Measurements from ENCODE around the gene MEGF8.
"Not testable (repeated sequence)": the region's sequence is repeated elsewhere in the genome, so short reads cannot be mapped to it uniquely, and the experiment has no call there.

The MEGF8 gene

DNA sequence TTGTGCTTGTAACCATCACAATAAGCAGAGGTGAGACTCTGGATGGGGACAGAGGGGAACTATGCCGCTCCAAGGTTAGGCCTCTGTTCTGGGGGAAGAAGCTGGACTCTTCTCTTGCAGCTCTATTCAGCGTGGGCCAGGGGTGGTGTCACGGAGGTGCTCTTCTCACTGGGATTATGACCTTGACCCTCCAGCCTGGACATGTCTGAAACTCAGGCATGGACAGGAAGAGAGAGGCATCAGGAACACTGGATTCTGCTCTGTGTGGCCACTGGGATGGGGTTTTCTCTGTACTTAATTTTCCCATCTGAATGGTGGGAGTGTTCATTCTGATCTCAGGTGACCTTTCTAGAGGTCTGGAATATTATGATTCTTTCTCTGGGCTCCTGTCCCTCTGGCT lies 7.6 kb downstream of the MEGF8 start:
- no peak for DNase-seq

DNA sequence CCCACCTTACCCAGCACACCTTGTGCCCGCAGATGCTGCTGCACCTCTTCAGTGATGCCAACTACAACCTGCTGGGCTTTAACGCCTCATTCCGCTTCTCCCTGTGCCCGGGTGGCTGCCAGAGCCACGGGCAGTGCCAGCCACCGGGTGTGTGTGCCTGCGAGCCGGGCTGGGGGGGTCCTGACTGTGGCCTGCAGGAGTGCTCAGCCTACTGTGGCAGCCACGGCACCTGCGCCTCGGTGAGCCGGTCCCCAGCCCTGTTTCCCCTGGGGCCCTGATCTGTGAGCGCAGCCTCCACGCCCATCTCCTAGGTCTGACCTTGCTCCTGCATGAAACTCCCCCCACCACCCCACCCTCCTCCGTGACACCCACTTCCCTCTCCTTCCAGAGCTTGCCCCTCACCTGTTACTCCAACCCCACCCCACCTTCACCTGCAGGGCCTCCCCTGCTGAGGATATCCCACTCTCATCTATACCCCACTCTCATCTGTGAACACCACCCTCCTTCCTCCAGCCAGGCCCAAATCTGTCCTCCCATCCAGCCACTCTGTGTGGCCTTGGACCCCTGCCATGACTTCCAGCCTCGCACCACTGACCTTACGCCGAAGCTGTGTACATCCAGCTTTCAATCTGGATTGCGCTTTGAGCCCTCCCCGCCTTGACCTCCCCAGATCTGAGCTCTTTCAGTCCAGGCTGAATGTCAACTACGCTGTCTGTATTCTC lies 8.7 kb downstream of the MEGF8 start:
- DNase-seq, result no peak

DNA sequence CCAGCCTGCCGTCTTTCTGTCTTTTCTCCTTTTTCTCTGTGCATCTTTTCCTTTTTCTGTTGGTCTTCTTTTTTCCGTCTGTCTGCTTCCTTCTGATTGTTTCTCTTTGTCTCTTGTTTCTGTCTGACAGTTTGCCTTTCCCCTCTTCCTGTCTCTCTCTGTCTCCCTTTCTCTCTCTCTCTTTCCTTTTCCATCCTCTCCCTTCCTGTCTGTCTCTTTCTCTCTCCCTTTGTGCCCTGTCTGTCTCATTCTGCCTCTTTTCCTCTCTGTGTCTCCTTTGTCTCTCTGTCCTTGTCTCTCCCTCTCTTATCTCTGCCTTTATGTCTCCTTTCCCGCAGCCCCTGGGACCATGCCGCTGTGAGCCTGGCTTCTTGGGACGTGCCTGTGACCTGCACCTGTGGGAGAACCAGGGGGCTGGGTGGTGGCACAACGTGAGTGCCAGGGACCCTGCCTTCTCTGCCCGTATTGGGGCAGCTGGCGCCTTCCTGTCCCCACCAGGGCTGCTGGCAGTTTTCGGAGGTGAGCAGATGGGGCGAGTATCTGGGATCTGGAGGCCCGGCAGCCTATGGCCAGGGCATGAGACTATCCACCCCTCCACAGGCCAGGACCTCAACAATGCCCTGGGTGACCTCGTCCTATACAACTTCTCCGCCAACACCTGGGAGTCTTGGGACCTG lies 9.4 kb downstream of the MEGF8 start:
- no peak for DNase-seq

DNA sequence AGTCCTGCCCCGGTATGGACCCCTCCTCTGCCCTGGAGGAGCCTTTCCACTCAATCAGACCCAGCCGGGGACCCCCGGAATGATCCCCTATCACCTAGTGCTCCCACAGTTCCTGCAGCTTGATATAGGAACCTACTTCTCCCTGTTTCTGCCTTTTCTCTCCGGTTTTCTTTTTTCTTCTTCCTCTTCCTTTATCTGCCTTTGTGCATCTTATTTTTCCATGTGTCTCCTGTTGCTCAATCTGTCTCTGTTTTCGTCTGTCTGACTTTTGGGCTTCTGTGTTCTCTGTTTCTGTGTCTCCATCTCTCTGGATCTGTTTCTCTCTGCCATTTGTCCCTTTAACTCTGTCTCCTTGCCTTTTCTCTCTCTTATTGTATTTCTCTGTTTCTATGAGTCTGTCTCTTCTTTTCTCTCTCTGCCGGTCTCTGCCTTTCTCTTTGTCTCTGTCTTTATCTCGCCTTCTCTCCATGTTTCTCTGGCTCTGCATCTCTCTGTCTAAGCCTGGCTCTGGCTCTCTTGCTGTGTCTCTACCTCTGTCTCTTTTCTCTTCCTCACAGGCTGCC lies 10.0 kb downstream of the MEGF8 start:
- no peak for DNase-seq

DNA sequence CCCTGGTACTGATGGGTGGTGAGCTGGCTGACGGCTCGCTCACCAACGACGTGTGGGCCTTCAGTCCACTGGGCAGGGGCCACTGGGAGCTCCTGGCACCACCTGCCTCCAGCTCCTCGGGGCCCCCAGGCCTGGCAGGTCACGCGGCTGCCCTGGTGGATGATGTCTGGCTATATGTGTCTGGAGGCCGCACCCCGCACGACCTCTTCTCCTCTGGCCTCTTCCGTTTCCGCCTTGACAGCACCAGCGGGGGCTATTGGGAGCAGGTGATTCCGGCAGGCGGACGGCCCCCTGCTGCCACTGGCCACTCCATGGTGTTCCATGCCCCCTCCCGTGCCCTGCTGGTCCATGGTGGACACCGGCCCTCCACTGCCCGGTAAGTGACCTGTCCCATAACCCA lies 10.5 kb downstream of the MEGF8 start:
- no peak for DNase-seq

DNA sequence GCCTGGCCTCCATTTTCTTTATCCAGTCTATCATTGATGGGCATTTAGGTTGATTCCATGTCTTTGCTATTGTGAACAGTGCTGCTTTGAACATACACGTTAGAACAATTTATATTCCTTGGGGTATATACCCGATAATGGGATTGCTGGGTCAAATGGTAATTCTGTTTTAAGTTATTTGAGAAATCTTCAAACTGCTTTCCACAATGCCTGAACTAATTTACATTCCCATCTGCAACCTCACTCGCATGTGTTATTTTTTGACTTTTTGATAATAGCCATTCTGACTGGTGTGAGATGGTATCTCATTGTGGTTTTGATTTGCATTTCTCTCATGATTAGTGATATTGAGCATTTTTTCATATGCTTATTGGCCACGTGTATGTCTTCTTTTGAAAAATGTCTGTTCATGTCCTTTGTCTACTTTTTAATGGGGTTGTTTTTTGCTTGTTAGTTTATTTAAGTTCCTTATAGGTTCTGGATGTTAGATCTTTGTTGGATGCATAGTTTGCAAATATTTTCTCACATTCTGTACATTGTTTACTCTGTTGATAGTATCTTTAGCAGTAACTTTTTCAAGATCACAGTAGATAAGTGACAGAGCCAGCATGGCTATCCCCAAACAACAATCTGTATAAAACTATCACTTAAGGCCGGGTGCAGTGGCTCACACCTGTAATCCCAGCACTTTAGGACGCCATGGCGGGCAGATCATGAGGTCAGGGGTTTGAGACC lies 13.9 kb downstream of the MEGF8 start:
- DNase-seq, result not testable (repeated sequence)

DNA sequence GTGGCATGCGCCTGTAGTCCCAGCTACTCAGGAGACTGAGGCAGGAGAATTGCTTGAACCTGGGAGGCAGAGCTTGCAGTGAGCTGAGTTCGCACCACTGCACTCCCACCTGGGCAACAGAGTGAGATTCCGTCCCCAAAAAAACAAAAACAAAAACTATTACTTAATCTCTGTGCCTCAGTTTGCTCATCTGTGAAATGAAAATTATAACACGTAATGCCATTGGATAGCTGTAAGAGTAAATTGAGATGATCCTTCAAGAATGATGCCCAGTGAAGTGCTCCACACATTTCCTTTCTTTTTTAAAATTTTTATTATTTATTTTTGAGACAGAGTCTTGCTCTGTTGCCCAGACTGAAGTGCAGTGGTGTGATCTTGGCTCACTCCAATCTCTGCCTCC lies 14.5 kb downstream of the MEGF8 start:
- not testable (repeated sequence) for DNase-seq

DNA sequence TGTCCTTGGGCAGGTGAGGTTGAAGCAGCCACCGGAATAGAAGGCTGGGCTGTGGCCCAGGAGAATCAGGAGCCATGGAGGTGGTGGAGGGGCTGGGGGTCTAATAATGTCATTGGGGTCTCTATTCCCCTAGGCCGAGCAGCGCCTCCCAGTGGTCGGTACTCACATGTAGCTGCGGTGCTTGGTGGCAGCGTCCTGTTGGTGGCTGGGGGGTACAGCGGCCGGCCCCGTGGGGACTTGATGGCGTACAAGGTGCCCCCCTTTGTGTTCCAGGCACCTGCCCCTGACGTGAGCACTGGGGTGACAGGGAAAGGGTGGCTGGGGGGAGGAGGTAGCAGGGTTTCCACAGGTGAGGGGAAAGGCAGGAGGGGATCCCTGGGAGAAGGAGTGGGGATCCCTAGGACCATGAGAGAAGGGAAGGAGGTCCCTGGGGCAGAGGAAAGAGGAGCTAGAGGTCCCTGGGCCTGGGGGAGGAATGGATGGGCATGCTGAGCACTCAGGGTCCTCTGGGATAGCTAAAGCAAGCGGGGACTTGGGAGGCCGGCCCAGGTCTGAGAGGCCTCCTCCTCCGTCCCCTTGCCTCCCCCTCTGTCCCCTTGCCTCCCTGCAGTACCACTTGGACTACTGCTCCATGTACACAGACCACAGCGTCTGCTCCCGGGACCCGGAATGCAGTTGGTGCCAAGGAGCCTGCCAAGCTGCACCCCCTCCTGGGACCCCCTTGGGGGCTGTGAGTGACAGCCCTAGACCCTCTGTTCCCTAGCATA lies 18.1 kb downstream of the MEGF8 start:
- no peak for DNase-seq

DNA sequence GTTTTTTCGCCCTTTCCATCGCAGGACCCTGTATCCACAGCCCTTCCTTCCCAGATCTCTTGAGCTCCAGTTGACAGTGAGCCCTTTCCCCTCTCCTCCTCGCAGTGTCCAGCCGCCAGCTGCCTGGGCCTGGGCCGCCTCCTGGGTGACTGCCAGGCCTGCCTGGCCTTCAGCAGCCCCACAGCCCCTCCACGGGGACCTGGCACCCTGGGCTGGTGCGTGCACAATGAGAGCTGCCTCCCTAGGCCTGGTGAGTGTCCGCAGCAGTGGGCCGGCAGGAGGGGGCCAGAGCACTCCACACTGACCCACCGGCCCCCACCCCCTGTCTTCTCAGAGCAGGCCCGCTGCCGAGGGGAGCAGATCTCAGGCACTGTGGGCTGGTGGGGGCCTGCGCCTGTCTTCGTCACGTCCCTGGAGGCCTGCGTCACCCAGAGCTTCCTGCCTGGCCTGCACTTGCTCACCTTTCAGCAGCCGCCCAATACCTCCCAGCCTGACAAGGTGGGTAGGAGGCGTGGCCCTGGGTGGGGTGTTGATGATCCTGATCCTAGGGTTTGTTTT lies 19.0 kb downstream of the MEGF8 start:
- no peak for DNase-seq

DNA sequence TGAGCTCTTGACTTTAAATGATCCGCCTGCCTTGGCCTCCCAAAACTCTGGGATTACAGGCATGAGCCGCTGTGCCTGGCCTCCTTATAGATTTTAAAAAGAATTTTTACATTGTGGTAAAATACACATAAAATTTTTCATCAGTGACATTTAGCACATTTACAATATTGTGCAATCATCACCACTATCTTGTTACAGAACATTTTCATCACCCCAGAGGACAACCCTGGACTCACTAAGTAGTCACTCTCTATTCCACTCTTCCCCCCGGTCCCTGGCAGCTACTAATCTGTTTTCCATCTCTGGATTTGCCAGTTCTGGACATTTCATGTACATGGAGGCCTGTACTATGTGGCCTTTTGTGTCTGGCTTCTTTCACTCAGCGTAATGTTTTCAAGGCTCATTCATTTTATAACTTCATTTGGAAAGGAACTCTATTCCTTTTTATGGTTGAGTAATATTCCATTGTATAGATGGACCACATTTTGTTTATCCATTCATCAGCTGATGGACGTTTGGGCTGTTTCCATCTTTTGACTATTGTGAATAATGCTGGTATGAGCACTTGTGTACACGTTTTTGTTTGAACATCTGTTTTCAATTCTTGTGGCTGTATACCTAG lies 19.9 kb downstream of the MEGF8 start:
- DNase-seq, result no peak

DNA sequence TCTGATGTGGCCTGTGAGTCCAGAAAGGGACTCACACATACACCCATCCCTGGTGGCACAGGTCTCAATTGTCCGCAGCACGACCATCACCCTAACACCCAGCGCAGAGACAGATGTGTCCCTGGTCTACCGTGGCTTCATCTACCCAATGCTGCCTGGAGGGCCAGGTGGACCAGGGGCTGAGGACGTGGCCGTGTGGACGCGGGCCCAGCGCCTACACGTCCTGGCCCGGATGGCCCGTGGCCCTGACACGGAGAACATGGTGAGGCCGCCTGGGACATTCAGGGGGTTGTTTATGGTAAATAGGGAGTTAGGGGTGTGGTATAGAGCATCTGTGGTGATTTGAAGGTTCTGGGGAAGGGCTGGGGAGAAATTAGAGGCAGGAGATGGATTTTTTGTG lies 22.8 kb downstream of the MEGF8 start:
- no peak for DNase-seq

DNA sequence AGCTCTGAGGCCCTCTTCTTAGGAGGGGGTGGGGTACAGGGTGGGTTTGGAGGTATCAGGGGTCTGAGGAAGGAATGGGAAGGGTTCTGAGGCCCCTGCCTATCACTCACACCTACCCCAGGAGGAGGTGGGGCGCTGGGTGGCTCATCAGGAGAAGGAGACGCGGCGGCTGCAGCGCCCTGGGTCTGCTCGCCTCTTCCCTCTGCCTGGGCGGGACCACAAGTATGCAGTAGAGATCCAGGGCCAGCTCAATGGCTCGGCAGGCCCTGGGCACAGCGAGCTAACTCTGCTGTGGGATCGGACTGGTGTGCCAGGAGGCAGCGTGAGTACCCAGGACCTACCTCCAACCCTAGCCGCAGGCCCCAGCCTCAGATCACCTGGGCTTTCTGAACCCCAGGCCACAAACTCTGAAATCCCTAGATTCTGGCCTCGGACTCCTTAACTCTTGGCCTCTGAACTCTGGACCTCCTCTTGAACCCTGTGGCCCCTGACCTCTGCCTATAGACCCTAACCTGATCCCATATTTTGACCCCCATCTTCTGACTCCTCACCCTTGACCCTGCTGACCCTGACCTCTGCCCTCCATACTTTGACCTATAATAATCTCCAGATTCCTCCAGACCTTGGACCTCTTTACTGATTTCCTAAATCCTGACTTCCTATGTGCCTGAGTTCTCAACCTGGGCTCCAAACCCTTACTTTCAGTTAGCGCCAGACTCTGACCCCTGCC lies 24.1 kb downstream of the MEGF8 start:
- DNase-seq, result no peak

DNA sequence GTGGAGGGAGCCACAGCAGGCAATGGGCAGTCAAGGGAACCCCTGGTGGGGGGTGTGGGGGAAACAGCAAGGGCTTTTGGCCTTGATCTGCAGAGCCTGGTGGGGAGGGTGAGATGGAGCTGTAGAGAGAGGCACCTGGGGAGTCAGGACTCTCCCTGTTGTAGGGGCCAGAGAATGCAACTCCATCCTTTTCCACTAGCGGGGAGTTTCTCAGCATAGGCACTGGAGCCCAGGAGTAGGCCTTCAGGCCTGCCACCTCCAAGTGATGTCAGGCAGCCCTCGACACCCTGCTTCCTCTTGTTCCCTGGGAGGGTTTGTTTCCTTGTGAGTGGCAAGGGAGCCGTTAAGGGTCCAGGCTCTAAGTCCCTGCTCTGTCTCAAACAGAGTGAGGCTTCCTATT lies 25.0 kb downstream of the MEGF8 start:
- DNase-seq, result no peak

DNA sequence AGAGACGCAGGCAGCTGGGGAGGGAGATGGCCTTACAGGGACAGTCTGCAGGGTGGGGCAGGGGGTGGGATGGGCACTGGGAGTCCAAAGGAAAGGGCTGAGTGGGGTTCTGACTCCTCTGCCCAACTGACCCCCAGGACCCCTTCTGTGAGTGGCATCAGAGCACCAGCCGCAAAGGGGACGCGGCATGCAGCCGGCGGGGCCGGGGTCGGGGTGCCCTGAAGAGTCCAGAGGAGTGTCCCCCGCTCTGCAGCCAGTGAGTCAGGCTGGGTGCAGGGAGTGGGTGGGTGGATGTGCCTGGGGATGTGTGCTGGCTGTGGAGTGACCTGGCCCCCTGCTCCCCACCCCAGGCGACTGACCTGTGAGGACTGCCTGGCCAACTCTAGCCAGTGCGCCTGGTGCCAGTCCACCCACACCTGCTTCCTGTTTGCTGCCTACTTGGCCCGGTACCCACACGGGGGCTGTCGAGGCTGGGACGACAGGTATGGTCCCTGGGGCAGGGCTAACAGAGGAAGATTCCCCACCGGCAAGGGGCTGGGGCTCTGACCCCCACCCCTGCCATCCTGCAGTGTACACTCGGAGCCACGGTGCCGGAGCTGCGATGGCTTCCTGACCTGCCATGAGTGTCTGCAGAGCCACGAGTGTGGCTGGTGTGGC lies 25.8 kb downstream of the MEGF8 start:
- no peak for DNase-seq

DNA sequence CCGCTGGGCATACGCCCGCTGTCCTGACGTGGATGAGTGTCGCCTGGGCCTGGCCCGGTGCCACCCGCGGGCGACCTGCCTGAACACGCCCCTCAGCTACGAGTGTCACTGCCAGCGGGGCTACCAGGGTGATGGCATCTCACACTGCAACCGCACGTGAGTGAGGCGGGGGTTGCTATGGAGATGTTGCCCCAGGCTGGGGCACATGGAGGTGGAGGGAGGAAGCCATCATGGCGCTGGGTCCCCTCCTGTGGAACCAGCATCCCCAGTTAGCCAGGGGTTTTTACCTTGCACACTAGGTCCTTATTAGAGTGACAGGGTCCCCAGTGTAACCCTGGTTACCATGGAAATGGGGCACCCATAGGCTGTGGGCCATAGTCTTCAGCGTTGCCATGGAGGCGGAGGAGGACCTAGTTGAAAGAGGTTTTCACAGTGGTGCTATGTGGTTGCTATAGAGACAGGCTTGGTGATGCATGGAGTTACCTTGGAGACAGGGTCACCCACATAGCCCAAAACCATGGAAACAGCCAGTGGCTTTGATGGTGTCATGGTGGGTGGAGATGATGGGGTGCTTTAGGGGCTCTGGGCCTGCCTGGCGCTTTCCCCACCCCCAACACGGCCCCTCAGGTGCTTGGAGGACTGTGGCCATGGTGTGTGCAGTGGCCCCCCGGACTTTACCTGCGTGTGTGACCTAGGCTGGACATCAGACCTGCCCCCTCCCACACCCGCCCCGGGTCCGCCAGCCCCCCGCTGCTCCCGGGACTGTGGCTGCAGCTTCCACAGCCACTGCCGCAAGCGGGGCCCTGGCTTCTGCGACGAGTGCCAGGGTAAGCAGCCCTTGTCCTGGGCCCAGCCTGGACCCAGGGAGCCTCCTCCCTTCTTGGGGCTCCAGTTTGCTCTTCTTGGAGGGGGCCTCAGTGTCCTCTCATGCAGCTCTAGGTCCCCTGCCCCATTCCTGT lies 27.1 kb downstream of the MEGF8 start:
- DNase-seq, result peak; percentile 74

DNA sequence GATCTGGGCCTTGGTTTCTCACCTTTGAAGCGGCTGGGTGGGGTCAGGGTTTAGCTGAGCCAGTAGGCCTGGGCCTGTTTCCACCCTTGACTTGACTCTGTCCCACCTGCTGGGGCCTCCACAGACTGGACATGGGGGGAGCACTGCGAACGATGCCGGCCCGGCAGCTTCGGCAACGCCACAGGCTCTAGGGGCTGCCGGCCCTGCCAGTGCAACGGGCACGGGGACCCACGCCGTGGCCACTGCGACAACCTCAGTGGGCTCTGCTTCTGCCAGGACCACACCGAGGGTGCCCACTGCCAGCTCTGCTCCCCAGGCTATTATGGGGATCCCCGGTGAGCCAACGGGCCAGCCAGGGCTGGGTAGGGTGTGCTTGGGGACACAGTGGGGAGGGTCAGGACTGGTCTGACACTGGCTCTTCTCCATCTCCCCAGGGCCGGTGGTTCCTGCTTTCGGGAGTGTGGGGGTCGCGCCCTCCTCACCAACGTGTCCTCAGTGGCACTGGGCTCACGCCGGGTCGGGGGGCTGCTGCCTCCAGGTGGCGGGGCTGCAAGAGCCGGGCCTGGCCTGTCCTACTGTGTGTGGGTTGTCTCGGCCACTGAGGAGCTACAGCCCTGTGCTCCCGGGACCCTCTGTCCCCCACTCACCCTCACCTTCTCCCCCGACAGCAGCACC lies 28.0 kb downstream of the MEGF8 start:
- DNase-seq, result no peak

DNA sequence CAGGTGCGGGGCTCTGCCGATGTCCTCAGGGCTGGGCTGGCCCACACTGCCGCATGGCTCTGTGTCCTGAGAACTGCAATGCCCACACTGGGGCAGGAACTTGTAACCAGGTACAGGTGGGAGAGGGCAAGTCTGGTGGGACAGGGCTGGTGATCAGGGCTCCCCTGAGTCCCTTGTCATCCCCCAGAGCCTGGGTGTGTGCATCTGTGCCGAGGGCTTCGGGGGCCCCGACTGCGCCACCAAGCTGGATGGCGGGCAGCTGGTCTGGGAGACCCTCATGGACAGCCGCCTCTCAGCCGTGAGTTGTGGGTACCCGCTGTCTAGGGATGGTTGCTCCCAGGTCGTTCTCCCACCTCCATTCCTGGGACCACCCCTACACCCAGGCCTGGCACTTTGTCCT lies 30.5 kb downstream of the MEGF8 start:
- DNase-seq, result no peak

DNA sequence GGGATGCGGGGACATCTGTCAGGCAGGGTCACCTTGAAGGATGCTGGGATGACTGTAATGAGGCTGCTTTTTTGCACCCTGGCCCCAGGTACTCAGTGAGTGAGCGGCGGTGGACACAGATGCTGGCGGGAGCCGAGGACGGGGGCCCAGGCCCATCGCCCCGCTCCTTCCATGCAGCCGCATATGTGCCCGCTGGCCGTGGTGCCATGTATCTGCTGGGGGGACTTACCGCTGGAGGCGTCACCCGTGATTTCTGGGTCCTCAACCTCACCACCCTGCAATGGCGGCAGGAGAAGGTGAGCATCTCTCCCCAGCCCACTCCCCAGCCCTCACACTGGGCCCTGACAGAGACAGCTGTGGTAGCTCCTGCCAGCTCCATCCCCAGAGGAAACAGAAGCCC lies 31.3 kb downstream of the MEGF8 start:
- no peak for DNase-seq

DNA sequence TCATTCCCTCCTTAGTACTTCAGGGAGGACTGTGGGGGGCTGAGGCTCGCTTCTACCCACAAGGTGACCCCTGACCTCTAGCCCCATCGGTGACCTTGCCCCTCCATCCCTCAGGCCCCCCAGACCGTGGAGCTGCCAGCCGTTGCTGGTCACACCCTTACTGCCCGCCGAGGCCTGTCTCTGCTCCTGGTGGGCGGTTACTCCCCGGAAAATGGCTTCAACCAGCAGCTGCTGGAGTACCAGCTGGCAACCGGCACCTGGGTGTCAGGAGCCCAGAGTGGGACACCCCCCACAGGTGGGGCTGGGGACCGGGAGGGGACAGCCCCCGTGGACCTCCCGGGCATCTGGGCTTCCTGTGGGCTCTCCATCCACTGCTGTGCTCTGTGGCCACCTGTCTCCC lies 31.9 kb downstream of the MEGF8 start:
- DNase-seq, result no peak
